GM21360 (cell line): ENCODE results near the gene GRIK3.

Source experiments
- ATAC-seq: cut with Tn5 transposase; IDR thresholded peaks from one replicate; pipeline ENCODE4 v1.9.1; 2021; ENCODE audit warnings: mild to moderate bottlenecking, moderate library complexity; ENCODE audit not compliant: unreplicated experiment

The GRIK3 gene

GRCh38 chr1:36796733-36797132 is 237.6 kb downstream of the GRIK3 start:
- ATAC-seq = no peak

GRCh38 chr1:36796106-36796590 is 238.2 kb downstream of the GRIK3 start:
- ATAC-seq = no peak

GRCh38 chr1:36794460-36794859 is 239.9 kb downstream of the GRIK3 start:
- no peak for ATAC-seq

GRCh38 chr1:36793452-36793851 is 240.9 kb downstream of the GRIK3 start:
- ATAC-seq = no peak

DNA sequence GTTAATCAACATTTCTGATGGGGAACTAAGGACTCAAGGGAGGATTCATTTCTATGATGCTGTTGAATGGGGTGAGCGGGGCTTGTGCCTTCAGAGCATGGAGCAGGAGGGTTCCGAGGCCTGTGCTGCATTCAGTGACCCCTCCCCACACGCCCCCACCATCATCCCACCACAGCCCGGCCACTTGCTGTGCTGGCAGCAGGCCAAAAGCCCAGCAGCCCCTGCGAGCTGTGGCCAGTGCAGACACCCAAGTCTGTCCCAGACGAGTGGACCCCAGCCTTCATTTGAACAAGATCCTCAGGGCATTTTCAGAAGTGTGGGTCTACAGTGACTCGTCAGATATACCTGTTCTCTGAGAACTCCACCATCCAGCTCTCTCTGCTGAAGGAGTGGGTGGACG is 242.0 kb downstream of the GRIK3 start:
- no peak for ATAC-seq

GRCh38 chr1:36790191-36790590 is 244.1 kb downstream of the GRIK3 start:
- no peak for ATAC-seq

DNA sequence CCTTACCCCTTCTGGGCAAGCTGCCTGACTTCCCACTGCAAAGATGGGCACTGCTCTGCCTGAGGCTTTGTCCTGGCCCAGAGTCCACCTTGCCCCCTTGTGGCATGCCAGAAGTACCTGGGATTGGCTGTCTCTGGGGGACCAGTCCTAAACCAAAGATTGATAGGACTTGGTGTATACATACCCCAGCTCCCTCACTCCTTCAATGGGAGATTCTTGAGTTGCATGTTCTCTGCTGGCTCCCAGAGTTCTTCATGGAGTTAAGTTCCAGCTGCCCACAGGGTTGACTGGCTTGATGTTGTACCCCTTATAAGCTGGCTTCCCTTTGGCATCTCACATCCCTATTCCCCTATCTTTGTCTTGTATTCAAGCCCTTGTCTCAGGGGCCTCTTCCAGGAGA is 244.8 kb downstream of the GRIK3 start:
- no peak for ATAC-seq

GRCh38 chr1:36787312-36787913 is 246.9 kb downstream of the GRIK3 start:
- ATAC-seq = no peak

GRCh38 chr1:36786425-36786824 is 247.9 kb downstream of the GRIK3 start:
- no peak for ATAC-seq

DNA sequence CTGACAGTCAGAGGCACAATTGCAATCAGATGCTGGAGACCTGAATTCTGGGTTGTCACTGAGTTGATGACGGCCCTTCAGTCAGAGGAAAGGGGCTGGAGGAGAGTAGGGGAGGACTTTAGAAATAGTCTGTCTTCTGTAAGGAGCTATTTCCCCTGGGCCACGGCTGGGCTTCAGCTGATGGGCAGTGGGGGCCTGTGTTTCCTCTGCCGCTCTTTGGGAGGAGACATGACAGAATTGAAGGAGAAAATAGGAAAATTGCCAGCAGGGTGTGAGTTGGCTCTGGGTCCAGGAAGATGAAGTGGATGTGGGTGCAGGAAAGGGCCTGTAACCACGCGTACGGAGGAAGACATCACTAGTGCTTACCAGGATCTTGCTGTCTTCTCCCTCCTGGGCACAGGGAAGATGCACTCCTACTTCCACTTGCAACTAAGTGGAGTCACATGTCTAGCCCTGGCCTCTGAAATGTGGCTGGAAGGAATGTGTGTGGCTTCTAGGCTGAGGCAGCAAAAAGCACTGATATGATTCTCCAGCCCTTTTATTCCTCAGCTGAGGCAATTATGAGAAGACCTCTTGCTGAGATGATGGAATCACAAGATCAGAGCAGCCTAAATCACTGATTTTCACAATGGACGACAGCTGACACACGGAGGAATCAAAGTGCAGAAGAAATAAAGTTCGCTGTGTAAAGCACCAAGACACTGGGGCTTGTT is 250.0 kb downstream of the GRIK3 start:
- no peak for ATAC-seq

- no peak for ATAC-seq
Observed at GRCh38 chr1:36783475-36783874, 250.8 kb downstream of the GRIK3 start.

DNA sequence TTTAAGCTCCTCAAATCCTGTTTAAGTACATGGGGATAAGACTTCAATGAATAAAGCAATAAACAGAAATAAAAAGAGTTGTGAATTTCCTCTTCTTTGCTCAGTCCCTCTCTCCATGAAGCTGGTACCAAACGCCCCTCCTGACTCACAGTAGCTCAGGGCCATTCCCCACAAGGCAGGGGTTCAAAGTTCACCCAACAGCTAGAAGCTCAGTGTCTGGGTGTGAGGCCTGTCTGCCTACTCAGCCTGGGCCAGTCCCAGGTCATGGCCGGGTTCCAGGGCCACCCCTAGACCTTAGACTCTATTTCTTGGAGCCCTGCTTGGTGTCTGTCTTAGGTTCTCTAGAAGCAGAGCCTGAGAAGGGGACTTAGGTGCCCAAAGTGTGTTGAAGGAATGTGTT is 251.5 kb downstream of the GRIK3 start:
- no peak for ATAC-seq

GRCh38 chr1:36782085-36782484 is 252.2 kb downstream of the GRIK3 start:
- no peak for ATAC-seq

DNA sequence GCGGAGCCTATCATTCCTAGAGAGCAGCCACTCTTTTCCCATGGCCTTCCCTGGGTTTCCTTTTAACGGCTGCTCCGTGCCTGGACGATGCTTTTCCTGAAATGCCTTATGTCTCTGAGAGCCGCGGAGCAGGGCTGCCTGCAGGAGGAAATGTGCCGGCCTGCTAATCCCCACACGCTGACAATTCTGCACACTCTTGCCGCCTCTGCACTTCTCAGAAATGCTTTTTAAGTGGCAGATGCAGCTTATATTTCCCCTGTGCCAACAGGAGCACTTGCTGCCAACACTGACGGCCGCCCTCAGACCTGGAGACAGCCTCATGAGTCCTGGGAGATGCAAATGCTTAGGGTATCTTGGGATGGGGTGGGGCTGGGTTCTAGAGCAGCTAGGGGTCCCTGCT is 253.2 kb downstream of the GRIK3 start:
- no peak for ATAC-seq

- no peak for ATAC-seq
Observed at GRCh38 chr1:36778740-36779139, 255.6 kb downstream of the GRIK3 start.

DNA sequence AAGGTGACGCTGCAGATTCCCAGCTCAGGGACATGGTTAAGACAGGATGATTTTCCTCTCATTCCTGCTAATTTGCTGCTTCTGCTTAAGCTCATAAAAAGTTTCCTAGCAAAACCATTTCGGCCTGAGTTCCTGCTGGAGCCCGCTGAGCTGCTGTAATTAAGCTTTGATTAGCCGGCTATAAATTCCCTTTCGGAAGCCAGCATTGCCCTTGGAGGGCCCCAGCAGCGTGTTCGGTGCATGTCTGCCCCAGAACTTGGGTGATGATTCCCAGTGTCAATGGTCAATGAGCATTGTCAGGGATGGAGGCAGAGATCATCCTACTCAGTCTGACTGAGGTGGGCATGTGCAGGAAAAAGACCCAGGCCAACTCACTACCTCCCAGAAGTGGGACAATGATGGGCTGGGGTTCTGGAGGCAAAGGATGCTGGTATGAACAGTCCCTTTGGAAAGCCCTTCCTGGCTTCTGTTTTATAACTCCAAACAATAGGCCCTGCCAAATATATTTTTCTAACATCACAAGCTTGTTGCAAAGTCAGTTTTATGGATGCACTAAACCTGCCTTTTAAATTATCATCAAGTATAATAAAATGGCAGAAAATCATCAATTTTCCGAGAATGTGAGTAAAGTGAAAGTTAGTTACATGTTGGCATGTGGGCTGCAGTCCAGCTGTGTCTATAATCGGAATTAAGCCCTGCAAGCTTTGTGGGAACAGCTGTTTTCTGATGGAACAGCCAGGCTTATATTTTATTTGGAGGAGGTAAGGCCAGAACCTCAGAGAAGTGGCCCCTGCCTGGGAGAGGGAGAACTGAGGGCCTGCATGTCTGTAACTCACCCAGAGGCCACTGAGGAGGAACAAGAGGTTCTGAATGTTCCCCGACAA is 257.1 kb downstream of the GRIK3 start:
- no peak for ATAC-seq

DNA sequence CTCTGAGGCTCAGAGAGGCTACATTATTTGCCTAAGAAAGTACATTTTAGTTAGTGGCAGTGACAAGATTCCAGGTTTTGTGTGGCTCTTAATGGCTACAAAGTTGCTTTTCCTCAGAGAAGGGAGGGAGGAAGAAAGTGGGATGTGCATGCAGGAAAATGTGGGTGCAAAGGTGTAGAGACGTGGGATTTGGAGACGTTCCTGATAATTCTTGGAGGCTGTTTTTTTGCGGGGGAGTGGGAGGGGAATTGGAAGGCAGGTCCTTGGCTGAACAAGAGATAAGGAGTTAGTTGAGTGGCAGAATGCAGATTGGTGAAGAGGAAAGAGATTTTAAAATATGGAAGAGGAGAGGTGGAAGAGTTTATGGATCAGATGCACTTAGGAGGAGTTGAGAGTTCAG is 258.1 kb downstream of the GRIK3 start:
- no peak for ATAC-seq

DNA sequence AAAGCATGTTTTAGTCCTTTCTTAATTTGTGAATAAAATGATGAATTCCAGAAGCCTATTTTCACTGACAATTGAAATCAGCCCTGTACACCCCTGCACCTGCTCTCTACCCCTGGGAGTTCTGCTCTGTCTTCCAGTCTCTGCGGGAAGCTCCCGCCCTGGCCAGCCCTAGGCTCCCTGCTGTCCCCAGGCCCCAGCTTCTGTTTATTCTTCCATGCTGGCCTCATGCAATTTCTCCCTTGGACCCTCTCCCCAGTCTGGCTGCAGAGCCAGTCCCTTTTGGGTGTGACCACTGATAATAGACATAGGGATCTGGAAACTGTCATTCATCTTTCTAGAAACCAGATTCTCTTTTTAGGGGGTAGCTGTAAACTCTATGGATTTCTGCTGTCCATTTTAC is 258.6 kb downstream of the GRIK3 start:
- ATAC-seq = no peak

DNA sequence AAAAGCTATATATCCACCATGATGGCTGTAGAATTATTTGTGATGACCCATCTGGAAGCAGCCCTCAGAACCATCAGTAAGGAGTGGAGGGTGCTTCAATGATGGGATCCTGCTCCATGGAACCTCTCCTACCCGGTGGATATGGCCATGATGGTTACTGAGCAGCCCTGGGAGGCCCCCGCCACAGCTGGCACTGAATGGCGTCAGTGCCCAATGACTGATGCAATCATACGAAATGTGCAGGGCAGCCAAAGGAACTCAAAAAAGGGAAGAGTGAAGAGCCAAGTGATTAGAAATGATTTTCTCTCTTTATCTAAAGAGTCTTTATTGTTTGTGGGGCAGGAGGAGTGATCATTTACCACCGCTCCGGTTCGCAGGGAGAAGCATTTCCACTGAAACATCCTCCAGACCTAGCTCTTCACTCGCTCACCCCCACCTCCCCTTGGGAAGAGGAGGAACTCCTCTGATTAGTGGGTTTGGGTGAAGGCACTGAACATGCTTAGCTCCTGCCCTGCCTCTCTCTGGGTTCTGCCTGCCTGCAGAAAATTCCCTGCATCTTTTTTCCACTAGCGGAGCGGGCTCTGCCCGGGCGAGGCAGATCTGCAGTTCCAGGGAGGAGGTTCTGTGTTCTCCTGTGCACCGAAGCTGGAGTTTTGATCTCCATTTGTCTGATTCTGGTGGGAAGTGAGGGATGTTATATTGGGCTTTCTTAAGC is 260.3 kb downstream of the GRIK3 start:
- no peak for ATAC-seq

DNA sequence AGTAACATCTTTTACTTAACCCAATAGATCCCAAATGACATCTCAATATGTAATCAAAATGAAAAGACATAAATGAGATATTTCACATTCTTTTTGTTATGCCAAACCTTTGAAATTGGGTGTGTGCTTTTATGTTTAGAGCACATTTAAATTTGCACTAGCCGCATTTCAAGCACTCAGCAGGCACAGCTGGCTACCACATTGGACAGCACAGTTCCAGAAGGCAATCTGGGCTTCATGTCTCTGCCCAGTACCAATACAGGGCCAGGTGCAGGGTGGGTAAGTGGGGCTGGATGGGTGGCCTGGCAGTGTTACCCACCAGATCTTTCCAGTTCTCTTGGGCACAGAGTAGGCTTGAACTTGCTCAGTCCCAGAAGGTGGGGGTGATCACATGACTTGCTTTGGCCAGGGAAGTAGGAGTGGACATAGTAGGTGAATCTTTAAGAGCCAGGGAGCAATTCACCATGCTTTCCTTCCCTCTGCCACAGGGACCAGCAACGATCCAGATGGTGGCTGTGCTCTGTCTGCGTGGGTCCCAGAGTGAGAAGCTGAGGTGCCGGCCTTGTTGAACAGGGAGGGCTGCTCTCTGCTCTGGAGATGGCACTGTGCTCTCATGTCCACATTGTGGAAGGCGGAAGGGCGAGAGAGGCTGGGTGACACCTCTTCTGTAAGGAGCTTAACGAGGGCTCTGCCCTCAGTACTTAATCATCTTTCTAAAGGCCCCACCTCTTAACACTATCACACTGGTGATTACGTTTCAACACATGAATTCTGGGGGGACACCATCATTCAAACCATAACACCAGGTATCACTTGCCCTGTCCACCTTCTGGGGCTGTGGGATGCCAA is 261.4 kb downstream of the GRIK3 start:
- ATAC-seq = no peak
